ENCODE data around the gene SLC16A10. TPM values are rescaled to one million over a fixed set of nuclear protein-coding genes. Genes with fewer than 3 reads are reported as not detected.
A peak's percentile ranks its signal among the peaks of the same experiment; 100 is the strongest.

Gene SLC16A10
- total RNA-seq, 1 experiment from 2014 or later, result 0.05 TPM

DNA sequence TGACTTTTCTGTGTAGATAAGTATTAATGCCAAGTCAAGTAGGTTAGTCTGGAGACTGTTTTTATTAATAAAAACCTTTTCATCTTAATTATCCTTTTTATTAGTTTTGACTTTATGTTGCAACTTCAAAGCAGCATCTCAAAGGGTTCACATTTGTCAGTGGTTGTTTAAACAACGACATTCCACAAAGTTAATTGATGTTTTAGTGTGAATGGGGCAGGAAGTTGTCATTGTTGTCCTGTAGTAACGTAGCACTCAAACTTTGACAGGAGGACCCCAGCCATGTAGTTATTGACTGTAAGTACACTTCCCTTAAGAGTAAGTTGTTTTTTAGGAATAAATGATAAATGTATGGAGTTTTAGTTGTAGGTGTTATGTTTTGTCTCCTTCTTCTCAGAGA, 11.3 kb downstream of the SLC16A10 start:
- no peaks in the 10 kb centered on the region for H3K9me3 Mint-ChIP-seq (ENCODE audit: unreplicated experiment)
- H3K4me1 Mint-ChIP-seq (ENCODE audit: insufficient read depth, unreplicated experiment), result peaks cover 7% of the 10 kb centered on the region
- H3K27ac Mint-ChIP-seq (ENCODE audit: low read depth, unreplicated experiment), result no peak overlapping the region
- BruUV-seq (replicated peaks), result no TSS peak
- H3K4me3 Mint-ChIP-seq (ENCODE audit: unreplicated experiment), result no peak overlapping the region
- H3K36me3 Mint-ChIP-seq (ENCODE audit: insufficient read depth, unreplicated experiment), result peaks cover 6% of the 10 kb centered on the region
- POLR2A ChIA-PET, result interaction anchor here (0.7 kb wide), 1 partner anchor 12 kb away, joined by 4 read pairs; no protein-coding TSS in a partner anchor
- CTCF ChIA-PET, result interaction anchor here (1.5 kb wide), 1 partner anchor 41 kb away, joined by 6 read pairs; no protein-coding TSS in a partner anchor
- DNase-seq (ENCODE audit: unreplicated experiment), result no peak
- no peak for TF ChIP-seq CTCF (IDR thresholded peaks at IDR 0.05; ENCODE audit: unreplicated experiment)
- H3K27me3 Mint-ChIP-seq (ENCODE audit: insufficient read depth, unreplicated experiment), result peaks cover 23% of the 10 kb centered on the region
- intact Hi-C loops (cut with micrococcal nuclease), result no loop called here

- CTCF ChIA-PET, result no interaction called here
Measured at GRCh38 chr6:111101987-111102386, 14.7 kb downstream of the SLC16A10 start.

GRCh38 chr6:111105578-111105977, 18.3 kb downstream of the SLC16A10 start:
- TF ChIP-seq CTCF (IDR thresholded peaks at IDR 0.05; ENCODE audit: unreplicated experiment), result no peak
- DNase-seq (ENCODE audit: unreplicated experiment), result peak; percentile 86
- Mint-ChIP-seq H3K27ac (ENCODE audit: low read depth, unreplicated experiment) (no peak overlapping the region), H3K9me3 (ENCODE audit: unreplicated experiment) (no peaks in the 10 kb centered on the region), H3K36me3 (ENCODE audit: insufficient read depth, unreplicated experiment) (peaks cover 6% of the 10 kb centered on the region), H3K4me1 (ENCODE audit: insufficient read depth, unreplicated experiment) (peaks cover 13% of the 10 kb centered on the region), H3K4me3 (ENCODE audit: unreplicated experiment) (no peak overlapping the region), H3K27me3 (ENCODE audit: insufficient read depth, unreplicated experiment) (peaks cover 27% of the 10 kb centered on the region)
- POLR2A ChIA-PET, result interaction anchor here (0.9 kb wide), 1 partner anchor 45 kb away, joined by 3 read pairs; no protein-coding TSS in a partner anchor
- intact Hi-C loops (cut with micrococcal nuclease), result no loop called here
- CTCF ChIA-PET, result no interaction called here
- BruUV-seq (replicated peaks), result no TSS peak

More at GRCh38 chr6:111101987-111102386, 14.7 kb downstream of the SLC16A10 start:
- intact Hi-C loops (cut with micrococcal nuclease), result no loop called here
- no TSS peak for BruUV-seq (replicated peaks)
- POLR2A ChIA-PET, result no interaction called here
- H3K4me3 Mint-ChIP-seq (ENCODE audit: unreplicated experiment), result no peak overlapping the region
- H3K27me3 Mint-ChIP-seq (ENCODE audit: insufficient read depth, unreplicated experiment), result peaks cover 16% of the 10 kb centered on the region
- no peak for DNase-seq (ENCODE audit: unreplicated experiment)
- peaks cover 13% of the 10 kb centered on the region for H3K4me1 Mint-ChIP-seq (ENCODE audit: insufficient read depth, unreplicated experiment)
- no peaks in the 10 kb centered on the region for H3K9me3 Mint-ChIP-seq (ENCODE audit: unreplicated experiment)
- H3K27ac Mint-ChIP-seq (ENCODE audit: low read depth, unreplicated experiment), result no peak overlapping the region
- peaks cover 6% of the 10 kb centered on the region for H3K36me3 Mint-ChIP-seq (ENCODE audit: insufficient read depth, unreplicated experiment)
- TF ChIP-seq CTCF (IDR thresholded peaks at IDR 0.05; ENCODE audit: unreplicated experiment), result no peak

- Mint-ChIP-seq H3K27me3 (ENCODE audit: insufficient read depth, unreplicated experiment) (peaks cover 29% of the 10 kb centered on the region), H3K27ac (ENCODE audit: low read depth, unreplicated experiment) (no peak overlapping the region), H3K4me1 (ENCODE audit: insufficient read depth, unreplicated experiment) (peaks cover 13% of the 10 kb centered on the region), H3K36me3 (ENCODE audit: insufficient read depth, unreplicated experiment) (no peaks in the 10 kb centered on the region), H3K4me3 (ENCODE audit: unreplicated experiment) (no peak overlapping the region), H3K9me3 (ENCODE audit: unreplicated experiment) (no peaks in the 10 kb centered on the region)
- ChIA-PET POLR2A (no interaction called here), CTCF (no interaction called here)
- TF ChIP-seq CTCF (IDR thresholded peaks at IDR 0.05; ENCODE audit: unreplicated experiment), result no peak
- intact Hi-C loops (cut with micrococcal nuclease), result no loop called here
- no TSS peak for BruUV-seq (replicated peaks)
- DNase-seq (ENCODE audit: unreplicated experiment), result no peak
Measured at GRCh38 chr6:111107589-111107988, 20.3 kb downstream of the SLC16A10 start.
